H1 (cell line): ENCODE data around the gene TMPRSS9. TPM values are rescaled to one million over a fixed set of nuclear protein-coding genes. Genes with fewer than 3 reads are reported as not detected.

ENCODE experiments used
- CTCF ChIA-PET: fragments of 300-600 bp; sonication (Branson Sonifier 250); formaldehyde crosslinking; loops from one replicate; lab custom pipeline; 2021; ENCODE audit not compliant: partially characterized antibody; lab: Charles Lee
- POLR2A ChIA-PET: fragments of 300-600 bp; sonication (Branson Sonifier 250); formaldehyde crosslinking; loops from one replicate; lab custom pipeline; 2021; ENCODE audit warnings: inconsistent platforms; ENCODE audit not compliant: partially characterized antibody; lab: Charles Lee
- DNase-seq, 2 experiments: peaks; one replicate each; pipeline versions ENCODE4 v3.0.0 to v3.0.0-alpha.2; 2010 to 2022; ENCODE audit warnings: low spot score in 2 of 2, low read depth in 1 of 2, mixed read lengths in 1 of 2
- FAIRE-seq: peaks from 2 replicates; lab custom pipeline; 2011; peaks lifted over from hg19 to GRCh38; lab: Jason Lieb, UNC
- H2AFZ ChIP-seq: 2 replicates; pipeline ENCODE4 v1.8.1; 2012; ENCODE audit warnings: low read length, inconsistent platforms
- H2AK5ac ChIP-seq: 2 replicates; pipeline ENCODE4 v1.6.1; 2013; ENCODE audit warnings: low read depth, low read length
- H2BK120ac ChIP-seq: replicated peaks from 2 replicates; pipeline ENCODE3; 2013; ENCODE audit warnings: low read depth, low read length, inconsistent platforms
- H2BK12ac ChIP-seq: 2 replicates; pipeline ENCODE4 v1.6.1; 2013; ENCODE audit warnings: low read depth, low read length
- H2BK15ac ChIP-seq: 2 replicates; pipeline ENCODE4 v1.6.1; 2013; ENCODE audit warnings: low read length
- H2BK20ac ChIP-seq: 2 replicates; pipeline ENCODE4 v1.6.1; 2013; ENCODE audit warnings: low read length
- H2BK5ac ChIP-seq: 2 replicates; pipeline ENCODE4 v1.6.1; 2013; ENCODE audit warnings: low read depth, low read length
- H3K14ac ChIP-seq: 2 replicates; pipeline ENCODE4 v1.6.1; 2013; ENCODE audit warnings: inconsistent platforms; ENCODE audit not compliant: insufficient read length
- H3K18ac ChIP-seq: 2 replicates; pipeline ENCODE4 v1.6.1; 2013; ENCODE audit warnings: low read length; ENCODE audit errors: extremely low read depth
- H3K23ac ChIP-seq: 2 replicates; pipeline ENCODE4 v1.6.1; 2013; ENCODE audit warnings: inconsistent platforms; ENCODE audit not compliant: insufficient read length
- H3K23me2 ChIP-seq: 2 replicates; pipeline ENCODE4 v1.6.1; 2013; ENCODE audit warnings: low read depth, low read length
- H3K27ac ChIP-seq: 2 replicates; pipeline ENCODE4 v1.6.1; 2011; ENCODE audit warnings: low read depth, low read length, inconsistent platforms
- H3K27me3 ChIP-seq, 4 experiments: replicated peaks in 1 of 4; 1 replicate in 1 of 4; 2 replicates in 3 of 4; pipeline versions ENCODE4 v1.6.1 to v1.8.1; 2011 to 2013; ENCODE audit warnings: low read length in 3 of 4, mild to moderate bottlenecking in 3 of 4, inconsistent platforms in 2 of 4, mixed read lengths in 2 of 4, moderate library complexity in 1 of 4; ENCODE audit not compliant: control insufficient read depth in 3 of 4, insufficient read depth in 3 of 4; ENCODE audit errors: extremely low read depth in 1 of 4
- H3K36me3 ChIP-seq, 4 experiments: 2 replicates each; pipeline versions ENCODE4 v1.6.1 to v1.8.1; 2011 to 2013; ENCODE audit warnings: mild to moderate bottlenecking in 4 of 4, low read length in 3 of 4, moderate library complexity in 2 of 4, control low read depth in 1 of 4, inconsistent platforms in 1 of 4; ENCODE audit not compliant: insufficient read depth in 4 of 4, control insufficient read depth in 2 of 4
- H3K4ac ChIP-seq: replicated peaks from 2 replicates; pipeline ENCODE3; 2013; ENCODE audit warnings: low read length, low read depth, mixed read lengths, inconsistent platforms; ENCODE audit not compliant: insufficient read length
- H3K4me1 ChIP-seq, 4 experiments: replicated peaks in 1 of 4; 1 replicate in 1 of 4; 2 replicates in 3 of 4; pipeline versions ENCODE4 v1.6.1 to v1.8.1; 2011 to 2013; ENCODE audit warnings: low read length in 3 of 4, inconsistent platforms in 2 of 4, mixed read lengths in 1 of 4; ENCODE audit not compliant: insufficient read depth in 4 of 4, control insufficient read depth in 3 of 4
- H3K4me2 ChIP-seq, 2 experiments: 2 replicates each; pipeline versions ENCODE4 v1.6.1 to v1.8.1; 2011 to 2013; ENCODE audit warnings: low read depth in 2 of 2, low read length in 2 of 2, control low read depth in 1 of 2, inconsistent platforms in 1 of 2, mild to moderate bottlenecking in 1 of 2; ENCODE audit not compliant: insufficient read depth in 1 of 2
- H3K4me3 ChIP-seq, 4 experiments: fragments of 200-600, 300-600 bp in 1 of 4; sonication (generic), shearing (Covaris generic), sonication (Bioruptor Twin) in 1 of 4; 2 replicates each; pipeline versions ENCODE4 v1.5.1 to v1.8.1; 2011 to 2016; ENCODE audit warnings: low read length in 4 of 4, low read depth in 3 of 4, control low read depth in 2 of 4, inconsistent platforms in 2 of 4, mild to moderate bottlenecking in 2 of 4, mixed read lengths in 1 of 4, moderate library complexity in 1 of 4; ENCODE audit not compliant: insufficient read depth in 2 of 4; ENCODE audit errors: extremely low read depth in 1 of 4
- H3K56ac ChIP-seq: replicated peaks from 2 replicates; pipeline ENCODE3; 2013; ENCODE audit warnings: low read depth, mild to moderate bottlenecking, mixed read lengths, low read length, inconsistent platforms; ENCODE audit not compliant: insufficient read length
- H3K79me1 ChIP-seq: 2 replicates; pipeline ENCODE4 v1.6.1; 2013; ENCODE audit warnings: low read depth, low read length, control low read depth
- H3K79me2 ChIP-seq, 2 experiments: 2 replicates each; pipeline versions ENCODE4 v1.6.1 to v1.8.1; 2012 to 2013; ENCODE audit warnings: low read length in 2 of 2, mild to moderate bottlenecking in 2 of 2, inconsistent platforms in 1 of 2; ENCODE audit not compliant: insufficient read depth in 2 of 2, control insufficient read depth in 1 of 2
- H3K9ac ChIP-seq, 4 experiments: replicated peaks in 1 of 4; 1 replicate in 1 of 4; 2 replicates in 3 of 4; pipeline versions ENCODE4 v1.6.1 to v1.8.1; 2011 to 2013; ENCODE audit warnings: low read depth in 3 of 4, low read length in 3 of 4, control low read depth in 2 of 4, mild to moderate bottlenecking in 2 of 4, moderate library complexity in 2 of 4, inconsistent platforms in 1 of 4; ENCODE audit errors: extremely low read depth in 1 of 4
- H3K9me3 ChIP-seq, 2 experiments: 2 replicates each; pipeline versions ENCODE4 v1.6.1 to v1.8.1; 2012 to 2013; ENCODE audit warnings: mild to moderate bottlenecking in 2 of 2, moderate library complexity in 2 of 2, control low read depth in 1 of 2, inconsistent platforms in 1 of 2, low read depth in 1 of 2, low read length in 1 of 2, mixed read lengths in 1 of 2; ENCODE audit not compliant: insufficient read depth in 2 of 2
- H4K20me1 ChIP-seq, 2 experiments: replicated peaks in 1 of 2; 2 replicates each; pipeline versions ENCODE3 to v1.8.1; 2011 to 2013; ENCODE audit warnings: inconsistent platforms in 2 of 2, low read length in 2 of 2, mild to moderate bottlenecking in 1 of 2; ENCODE audit not compliant: insufficient read depth in 2 of 2, control insufficient read depth in 1 of 2
- H4K5ac ChIP-seq: 2 replicates; pipeline ENCODE4 v1.6.1; 2013; ENCODE audit warnings: low read length, low read depth, mixed read lengths, inconsistent platforms; ENCODE audit not compliant: insufficient read length
- H4K8ac ChIP-seq: 2 replicates; pipeline ENCODE4 v1.8.0; 2013; ENCODE audit warnings: mild to moderate bottlenecking, moderate library complexity, low read length, inconsistent platforms; ENCODE audit not compliant: insufficient read depth; ENCODE audit errors: extremely low read depth
- H4K91ac ChIP-seq: replicated peaks from 2 replicates; pipeline ENCODE3; 2013; ENCODE audit warnings: low read length, mixed read lengths, inconsistent platforms; ENCODE audit not compliant: insufficient read length
- GABPA ChIP-seq: IDR thresholded peaks from 2 replicates; pipeline ENCODE4 v1.6.1; 2011; ENCODE audit warnings: mild to moderate bottlenecking, low read length, moderate library complexity, borderline replicate concordance; ENCODE audit not compliant: insufficient read depth
- JUND ChIP-seq: IDR thresholded peaks from 2 replicates; pipeline ENCODE4 v1.6.1; 2011; ENCODE audit warnings: mild to moderate bottlenecking, improper control_type of control experiment, low read length
- WGBS, 2 experiments: shearing (Covaris generic) in 1 of 2; methylation state at CpG; one replicate each; pipeline versions ENCODE4 v1.1.6 to v1.1.7; 2013 to 2015; ENCODE audit warnings: low lambda C conversion rate in 2 of 2, mixed read lengths in 2 of 2, inconsistent platforms in 1 of 2, low coverage in 1 of 2, missing lambda C conversion rate in 1 of 2; ENCODE audit not compliant: insufficient replicate concordance in 2 of 2, insufficient coverage in 1 of 2, insufficient read length in 1 of 2; ENCODE audit errors: extremely low coverage in 1 of 2, missing lambda C conversion rate in 1 of 2; 5-methylcytosine and 5-hydroxymethylcytosine counted together
- polyA plus RNA-seq, 7 experiments: library from polyadenylated mRNA; depleted of rRNA in 3 of 7; stranded (reverse) in 5 of 7; unstranded in 2 of 7; fragments of >200 nt in 5 of 7; fragments of 200-250 nt in 2 of 7; gene quantifications; 1 replicate in 5 of 7; 2 replicates in 1 of 7; 4 replicates in 1 of 7; pipeline versions ENCODE4 v1.2.1 to v1.2.3, GENCODE V29; 2011 to 2013; ENCODE audit warnings: missing spikeins in 2 of 7, mixed read lengths in 2 of 7
- total RNA-seq: library from RNA; stranded (reverse); fragmentation: NEBNext Ultra II Directional; extraction: Animal tissue kit (Norgen Biotek cat#: 25700); gene quantifications from 2 replicates; pipeline ENCODE4 v1.2.1, GENCODE V29; 2021

Gene TMPRSS9
- total and polyA plus RNA-seq, 2 of the 8 experiments (the other 6 are each of a cell fraction or from before 2014, with no cell fraction given): 0.15 to 0.19 TPM

- H3K23me2 ChIP-seq: no peaks in the 10 kb centered on the region
- no peak for TF ChIP-seq GABPA
- no peak for TF ChIP-seq JUND
- no peak overlapping the region; the same call in 1 of the 2 replicates for H2BK5ac ChIP-seq
- no peak overlapping the region for H2BK20ac ChIP-seq
- ChIA-PET CTCF (no interaction called here), POLR2A (no interaction called here)
- H3K14ac ChIP-seq: no peak overlapping the region
- H3K9me3 ChIP-seq: no peaks in the 10 kb centered on the region
- H3K79me1 ChIP-seq: peaks cover 6% of the 10 kb centered on the region; the same call in 1 of the 2 replicates
- no peak overlapping the region for H2BK12ac ChIP-seq
- peaks cover 2 to 23% (median 6%) of the 10 kb centered on the region in 4 experiments; a peak in 2 of 8 replicates for H3K36me3 ChIP-seq
- H3K79me2 ChIP-seq: peaks cover 0 to 3% of the 10 kb centered on the region in 2 experiments; a peak in 1 of 4 replicates
- no peak overlapping the region for H3K9ac ChIP-seq
- no peak for FAIRE-seq
- no peak overlapping the region for H3K4me3 ChIP-seq
- H3K4me2 ChIP-seq: no peak overlapping the region
- no peak overlapping the region for H3K18ac ChIP-seq
- no peak overlapping the region for H2BK15ac ChIP-seq
- no peak overlapping the region for H3K27ac ChIP-seq
- H3K4ac ChIP-seq: no peak overlapping the region
- peaks cover 4 to 11% of the 10 kb centered on the region in 2 experiments for H4K20me1 ChIP-seq
- no peak overlapping the region for H2AFZ ChIP-seq
- no peak overlapping the region for H4K8ac ChIP-seq
- no peak overlapping the region for H2BK120ac ChIP-seq
- no peak overlapping the region for H4K5ac ChIP-seq
- no peak overlapping the region for H4K91ac ChIP-seq
- H3K4me1 ChIP-seq: no peaks in the 10 kb centered on the region
- no peak for DNase-seq
- H3K56ac ChIP-seq: no peak overlapping the region
- 98% methylated on average over 10 of the region's 29 CpGs; no CpG with 5 or more reads in 1 of the 2 experiments for WGBS, 2 experiments
- no peak overlapping the region for H2AK5ac ChIP-seq
- H3K27me3 ChIP-seq: no peaks in the 10 kb centered on the region
- no peak overlapping the region for H3K23ac ChIP-seq
Observed at GRCh38 chr19:2342656-2343288, 17.3 kb upstream of the TMPRSS9 start.
